Heart left ventricle (tissue), 16 donors: ENCODE results near the gene MACROH2A1. TPM values are rescaled to one million over a fixed set of nuclear protein-coding genes. Genes with fewer than 3 reads are reported as not detected.
A peak's percentile ranks its signal among the peaks of the same experiment; 100 is the strongest.

Source experiments
- ATAC-seq, 4 donors: fragments of 200-7000 bp; cut with Tn5 transposase; one replicate each; pipeline ENCODE4 v1.9.1; 2020 to 2022; ENCODE audit warnings: moderate library complexity in 4 of 4, mild to moderate bottlenecking in 3 of 4, moderate number of reproducible peaks in 1 of 4
- DNase-seq, 5 donors: peaks; one replicate each; pipeline ENCODE4 v3.0.0-alpha.2; 2020
- H3K27ac ChIP-seq, 12 donors: fragments of 200-600 bp; sonication (generic) in 4 of 12; one replicate each; pipeline versions ENCODE4 v1.5.0 to v1.8.0; 2016 to 2022; ENCODE audit warnings: mild to moderate bottlenecking in 2 of 12
- H3K27me3 ChIP-seq, 9 donors: fragments of 200-600 bp; sonication (generic) in 2 of 9; one replicate each; pipeline versions ENCODE4 v1.5.1 to v1.8.0; 2016 to 2022; ENCODE audit warnings: mild to moderate bottlenecking in 3 of 9
- H3K36me3 ChIP-seq, 9 donors: fragments of 200-600 bp; sonication (generic) in 2 of 9; one replicate each; pipeline versions ENCODE4 v1.5.0 to v1.8.0; 2018 to 2022; ENCODE audit warnings: mild to moderate bottlenecking in 2 of 9
- H3K4me1 ChIP-seq, 12 donors: fragments of 200-600 bp; sonication (generic) in 4 of 12; one replicate each; pipeline versions ENCODE4 v1.5.0 to v1.8.0; 2016 to 2022; ENCODE audit warnings: mild to moderate bottlenecking in 3 of 12
- H3K4me3 ChIP-seq, 12 donors: fragments of 200-600 bp; sonication (generic) in 4 of 12; one replicate each; pipeline versions ENCODE4 v1.5.0 to v1.8.0; 2017 to 2022; ENCODE audit warnings: mild to moderate bottlenecking in 9 of 12, moderate library complexity in 4 of 12
- H3K9me3 ChIP-seq, 12 donors: fragments of 200-600 bp; sonication (generic) in 4 of 12; one replicate each; pipeline versions ENCODE4 v1.5.0 to v1.8.0; 2016 to 2022; ENCODE audit warnings: mild to moderate bottlenecking in 1 of 12
- CTCF ChIP-seq, 12 donors: fragments of 200-600 bp; sonication (generic) in 4 of 12; IDR thresholded peaks; one replicate each; pipeline versions ENCODE4 v1.5.0 to v1.8.0; 2018 to 2022; ENCODE audit warnings: antibody characterized with exemption in 12 of 12, mild to moderate bottlenecking in 5 of 12
- POLR2A ChIP-seq, 2 donors: fragments of 450-650 bp; IDR thresholded peaks; one replicate each; pipeline ENCODE4 v1.6.1; 2017; ENCODE audit warnings: antibody characterized with exemption in 2 of 2, mild to moderate bottlenecking in 2 of 2, moderate library complexity in 2 of 2
- WGBS, 4 donors: extraction: QIAGEN DNeasy Blood & Tissue Kit in 2 of 4; methylation state at CpG; one replicate each; pipeline versions ENCODE4 v1.1.5 to v1.1.7; 2013 to 2018; 5-methylcytosine and 5-hydroxymethylcytosine counted together
- intact Hi-C, 10 donors: fragments of 100-400 bp; cut with DNase I; formaldehyde crosslinking; loops; one replicate each; pipeline versions ENCODE4 v1.11.1 to v1.14.2; 2022
- polyA plus RNA-seq, 2 donors: library from polyadenylated mRNA; stranded (reverse); fragments of 200-250 nt; gene quantifications; one replicate each; pipeline ENCODE4 v1.2.3, GENCODE V29; 2013
- total RNA-seq, 9 donors: library from RNA; depleted of rRNA in 2 of 9; stranded (reverse); fragments of >200 nt in 2 of 9; fragmentation: NEBNext Ultra II Directional in 3 of 9; extraction: Animal tissue kit (Norgen Biotek cat#: 25700) in 3 of 9; gene quantifications; one replicate each; pipeline versions ENCODE4 v1.1.0 to v1.2.4, GENCODE V29; 2016 to 2023
- donor health status: ischemic (EF 13 %, LVEDD 7.1; RV severe dilation, severe dysfunction).
- donor health status: healthy with polysubstance abuse.
- donor health status: DM: no; HTN: yes; CAD: no.
- donor health status: DM: no; HTN: no; CAD: no.
- donor health status: ischemic (EF 25% LVEDD 6.9; RV normal size, moderate dysfunction).
- donor health status: ischemic (EF 25% LVEDD 5.7; RV mildly dilated, moderate dysfunction).
- donor health status: healthy.
- donor health status: DM: yes; HTN: yes; CAD: no.
- donor health status: ischemic (EF 35%, LVEDD 5.7; RV mildly dilated, moderate dysfunction).
- donor health status: nonischemic (EF 11% LVEDD 7.7; RV severe dilation, severe dysfunction).
- donor health status: DM: yes; HTN: yes; CAD: no.
- donor health status: PGD.
- donor health status: ischemic (EF 29% LVEDD 5.4; RV normal size, mild dysfunction).
- donor health status: nonischemic (EF 23%, LVEDD 6.1; RV moderate dilation, normal function).

MACROH2A1 gene
- total and polyA plus RNA-seq, 11 donors = 86.5 to 170 (median 112) TPM

GRCh38 chr5:135377751-135378680, 21.0 kb downstream of the MACROH2A1 start:
- WGBS, 4 donors = 56 to 71% (median 67%) methylated on average over 17 of the region's 17 CpGs
- Histone ChIP-seq H3K27me3 (no peaks in the 10 kb centered on the region), H3K4me3 (no peak overlapping the region), H3K4me1 (peaks cover 2 to 89% (median 62%) of the 10 kb centered on the region in 12 donors), H3K27ac (peak overlapping the region in 2 of 12 donors; percentile 29 to 31), H3K36me3 (peaks cover 0 to 88% (median 64%) of the 10 kb centered on the region in 9 donors), H3K9me3 (no peaks in the 10 kb centered on the region)
- no peak for TF ChIP-seq CTCF (IDR thresholded peaks at IDR 0.05)
- no peak for TF ChIP-seq POLR2A (IDR thresholded peaks at IDR 0.05)
- intact Hi-C loops = no loop called here
- ATAC-seq (peak in 3 of 4 donors; percentile 14 to 18 (median 17)), DNase-seq (no peak)

GRCh38 chr5:135376961-135377624, 21.9 kb downstream of the MACROH2A1 start:
- Histone ChIP-seq H3K27ac (peak overlapping the region in 2 of 12 donors; percentile 29 to 31), H3K36me3 (peaks cover 0 to 87% (median 55%) of the 10 kb centered on the region in 9 donors), H3K27me3 (no peaks in the 10 kb centered on the region), H3K4me1 (peaks cover 2 to 89% (median 61%) of the 10 kb centered on the region in 12 donors), H3K9me3 (no peaks in the 10 kb centered on the region), H3K4me3 (no peak overlapping the region)
- no peak for DNase-seq
- intact Hi-C loops = no loop called here
- WGBS, 4 donors = 60 to 78% (median 73%) methylated on average over 13 of the region's 13 CpGs
- no peak for TF ChIP-seq POLR2A (IDR thresholded peaks at IDR 0.05)
- ATAC-seq = no peak

- peaks cover 0 to 87% (median 48%) of the 10 kb centered on the region in 9 donors for H3K36me3 ChIP-seq
- WGBS, 4 donors = 57 to 67% (median 64%) methylated on average over 6 of the region's 6 CpGs
- no peak for DNase-seq
- peak in 3 of 4 donors; percentile 29 to 44 (median 43) for ATAC-seq
- no peaks in the 10 kb centered on the region for H3K27me3 ChIP-seq
- H3K4me1 ChIP-seq = peaks cover 2 to 89% (median 58%) of the 10 kb centered on the region in 12 donors
- H3K27ac ChIP-seq = peak overlapping the region in 4 of 12 donors; percentile 27 to 58 (median 50)
- TF ChIP-seq CTCF (IDR thresholded peaks at IDR 0.05) = no peak
- no peak for TF ChIP-seq POLR2A (IDR thresholded peaks at IDR 0.05)
- no peak overlapping the region for H3K4me3 ChIP-seq
- intact Hi-C loops = no loop called here
- no peaks in the 10 kb centered on the region for H3K9me3 ChIP-seq
Measured at GRCh38 chr5:135375040-135375793, 23.8 kb downstream of the MACROH2A1 start.

- DNase-seq = peak in 4 of 5 donors; percentile 43 to 70 (median 48)
- WGBS, 4 donors = 42 to 53% (median 48%) methylated on average over 7 of the region's 7 CpGs
- intact Hi-C loops = loop anchor here in 2 of 10 donors (5.0 kb wide), 1 partner anchor 53 kb away; no protein-coding TSS in a partner anchor
- TF ChIP-seq POLR2A (IDR thresholded peaks at IDR 0.05) (no peak), CTCF (IDR thresholded peaks at IDR 0.05) (no peak)
- no peaks in the 10 kb centered on the region for H3K9me3 ChIP-seq
- peaks cover 0 to 87% (median 51%) of the 10 kb centered on the region in 9 donors for H3K36me3 ChIP-seq
- peaks cover 0 to 77% (median 46%) of the 10 kb centered on the region in 12 donors for H3K4me1 ChIP-seq
- no peak overlapping the region for H3K4me3 ChIP-seq
- H3K27me3 ChIP-seq = no peaks in the 10 kb centered on the region
- ATAC-seq = peak; percentile 84 to 88 (median 86)
- peak overlapping the region in 9 of 12 donors; percentile 13 to 58 (median 48) for H3K27ac ChIP-seq
Measured at GRCh38 chr5:135373736-135374515, 25.1 kb downstream of the MACROH2A1 start.
